Measurements from ENCODE around the gene CBL.

The CBL gene

DNA sequence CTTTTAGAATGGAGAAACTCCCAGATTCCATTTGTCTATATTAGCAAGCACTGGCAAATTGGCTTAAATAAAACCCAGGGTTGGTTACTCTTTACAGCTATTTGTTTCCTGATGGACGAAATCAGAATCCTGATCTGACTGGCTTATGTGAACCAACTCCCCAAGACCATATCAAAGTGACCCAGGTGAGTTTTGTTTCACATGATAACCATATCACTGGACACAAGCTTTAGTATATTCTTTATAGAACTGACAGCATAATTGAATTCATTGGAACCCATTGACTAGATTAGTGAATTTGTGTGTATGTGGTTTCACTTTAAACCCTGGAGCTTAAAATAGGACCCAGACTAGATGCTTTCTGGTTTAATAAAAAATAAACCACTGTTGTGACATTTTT lies 71.5 kb downstream of the CBL start:
- Histone ChIP-seq H3K4me1 (ENCODE audit: control insufficient read depth, insufficient read depth, low read length) (no peaks in the 10 kb centered on the region), H3K4me3 (ENCODE audit: low read length) (no peak overlapping the region), H3K9me3 (ENCODE audit: control insufficient read depth, low read length) (no peaks in the 10 kb centered on the region), H3K36me3 (ENCODE audit: control insufficient read depth, insufficient read depth, low read length, severe bottlenecking) (peaks cover 51% of the 10 kb centered on the region), H3K9ac (ENCODE audit: low read length) (no peak overlapping the region), H3K27me3 (replicated peaks; ENCODE audit: control insufficient read depth, insufficient read depth, low read length) (no peaks in the 10 kb centered on the region)
- DNase-seq (ENCODE audit: low read depth), result no peak

DNA sequence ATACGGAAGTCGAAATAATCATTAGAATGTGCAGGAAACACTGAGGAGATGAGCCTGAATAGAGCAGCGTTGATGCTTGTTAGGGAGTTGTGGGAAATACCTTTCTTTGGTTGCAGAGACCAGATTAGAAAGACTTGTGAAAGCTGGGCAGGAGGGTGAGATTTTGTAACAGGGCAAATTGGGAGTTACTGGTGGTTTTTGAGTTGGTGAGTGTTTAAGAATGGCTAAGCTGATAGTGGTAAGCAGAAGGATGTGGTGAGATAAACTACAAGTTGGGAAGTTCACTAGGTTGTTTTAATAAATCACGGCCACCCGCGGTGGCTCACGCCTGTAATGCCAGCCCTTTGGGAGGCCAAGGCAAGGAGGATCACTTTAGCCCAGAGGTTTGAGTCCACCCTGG lies 76.4 kb downstream of the CBL start:
- Histone ChIP-seq H3K9ac (ENCODE audit: low read length) (no peak overlapping the region), H3K9me3 (ENCODE audit: control insufficient read depth, low read length) (no peaks in the 10 kb centered on the region), H3K36me3 (ENCODE audit: control insufficient read depth, insufficient read depth, low read length, severe bottlenecking) (peaks cover 47% of the 10 kb centered on the region), H3K27me3 (replicated peaks; ENCODE audit: control insufficient read depth, insufficient read depth, low read length) (no peaks in the 10 kb centered on the region), H3K4me3 (ENCODE audit: low read length) (no peak overlapping the region), H3K4me1 (ENCODE audit: control insufficient read depth, insufficient read depth, low read length) (no peaks in the 10 kb centered on the region)
- DNase-seq (ENCODE audit: low read depth), result no peak

DNA sequence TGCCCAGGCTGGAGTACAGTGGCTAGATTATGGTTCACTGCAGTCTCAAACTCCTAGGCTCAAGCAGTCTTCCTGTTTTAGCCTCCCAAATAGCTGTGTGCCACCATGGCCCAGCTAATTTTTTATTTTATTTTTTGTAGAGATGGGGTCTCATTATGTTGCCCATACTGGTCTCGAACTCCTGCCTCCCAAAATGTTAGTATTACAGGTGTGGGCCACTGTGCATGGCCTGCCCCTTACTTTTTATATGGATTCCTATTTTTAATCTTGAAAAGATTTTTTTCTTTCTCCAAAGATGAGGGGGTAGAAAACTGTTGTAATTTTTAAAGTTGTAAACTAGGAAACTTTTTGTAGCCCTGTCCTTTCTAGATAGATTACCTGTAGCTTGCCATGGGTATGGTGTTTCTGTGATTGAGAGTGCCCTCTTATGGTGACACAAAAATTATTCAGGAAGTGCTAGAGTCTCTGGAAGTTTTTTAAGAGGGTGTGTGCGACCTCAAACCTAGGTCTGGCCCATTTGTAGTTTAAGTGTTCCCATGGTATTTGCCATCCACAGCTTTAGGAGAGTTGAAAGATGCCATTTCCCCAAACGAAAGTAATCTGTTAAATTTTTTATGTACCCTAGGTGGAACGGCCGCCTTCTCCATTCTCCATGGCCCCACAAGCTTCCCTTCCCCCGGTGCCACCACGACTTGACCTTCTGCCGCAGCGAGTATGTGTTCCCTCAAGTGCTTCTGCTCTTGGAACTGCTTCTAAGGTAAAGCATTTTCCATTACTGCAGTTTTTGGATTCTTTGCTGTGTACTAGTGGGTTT lies 78.4 kb downstream of the CBL start:
- Histone ChIP-seq H3K4me3 (ENCODE audit: low read length) (no peak overlapping the region), H3K4me1 (ENCODE audit: control insufficient read depth, insufficient read depth, low read length) (no peaks in the 10 kb centered on the region), H3K9ac (ENCODE audit: low read length) (no peak overlapping the region), H3K36me3 (ENCODE audit: control insufficient read depth, insufficient read depth, low read length, severe bottlenecking) (peaks cover 43% of the 10 kb centered on the region), H3K9me3 (ENCODE audit: control insufficient read depth, low read length) (no peaks in the 10 kb centered on the region), H3K27me3 (replicated peaks; ENCODE audit: control insufficient read depth, insufficient read depth, low read length) (no peaks in the 10 kb centered on the region)
- peak; percentile 53 for DNase-seq (ENCODE audit: low read depth)

DNA sequence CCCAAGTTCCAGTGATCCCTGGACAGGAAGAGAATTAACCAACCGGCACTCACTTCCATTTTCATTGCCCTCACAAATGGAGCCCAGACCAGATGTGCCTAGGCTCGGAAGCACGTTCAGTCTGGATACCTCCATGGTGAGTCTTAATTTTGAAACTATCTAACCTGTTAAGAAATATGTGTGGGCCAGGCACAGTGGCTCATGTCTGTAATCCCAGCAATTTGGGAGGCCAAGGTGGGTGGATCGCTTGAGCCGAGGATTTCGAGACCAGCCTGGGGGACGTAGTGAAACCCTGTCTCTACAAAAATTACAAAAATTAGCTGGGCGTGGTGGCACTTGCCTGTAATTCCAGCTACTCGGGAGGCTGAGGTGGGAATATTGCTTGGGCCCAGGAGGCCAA lies 79.3 kb downstream of the CBL start:
- Histone ChIP-seq H3K4me1 (ENCODE audit: control insufficient read depth, insufficient read depth, low read length) (no peaks in the 10 kb centered on the region), H3K9me3 (ENCODE audit: control insufficient read depth, low read length) (no peaks in the 10 kb centered on the region), H3K27me3 (replicated peaks; ENCODE audit: control insufficient read depth, insufficient read depth, low read length) (no peaks in the 10 kb centered on the region), H3K36me3 (ENCODE audit: control insufficient read depth, insufficient read depth, low read length, severe bottlenecking) (peaks cover 48% of the 10 kb centered on the region), H3K4me3 (ENCODE audit: low read length) (no peak overlapping the region), H3K9ac (ENCODE audit: low read length) (no peak overlapping the region)
- no peak for DNase-seq (ENCODE audit: low read depth)

DNA sequence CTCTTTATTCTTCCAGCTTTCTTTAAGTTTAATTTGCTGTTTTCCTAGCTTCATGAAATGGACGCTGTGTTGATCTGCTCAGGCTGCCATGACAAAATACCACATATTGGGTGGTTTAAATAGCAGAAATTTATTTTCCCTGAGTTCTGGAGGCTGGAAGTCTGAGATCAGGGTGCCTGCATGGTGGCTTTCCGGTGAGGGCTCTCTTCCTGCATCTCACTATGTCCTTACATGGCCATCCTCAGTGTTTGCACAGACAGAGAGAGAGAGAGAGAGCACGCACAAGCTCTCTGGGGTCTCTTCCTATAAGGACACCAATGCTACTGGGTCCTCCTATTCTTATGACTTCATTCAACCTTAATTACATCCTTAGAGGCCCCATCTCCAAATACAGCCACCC lies 82.1 kb downstream of the CBL start:
- no peak overlapping the region for H3K9ac ChIP-seq (ENCODE audit: low read length)
- no peak overlapping the region for H3K4me3 ChIP-seq (ENCODE audit: low read length)
- H3K4me1 ChIP-seq (ENCODE audit: control insufficient read depth, insufficient read depth, low read length), result no peaks in the 10 kb centered on the region
- no peak for DNase-seq (ENCODE audit: low read depth)
- peaks cover 10% of the 10 kb centered on the region for H3K9me3 ChIP-seq (ENCODE audit: control insufficient read depth, low read length)
- no peaks in the 10 kb centered on the region for H3K27me3 ChIP-seq (replicated peaks; ENCODE audit: control insufficient read depth, insufficient read depth, low read length)
- peaks cover 56% of the 10 kb centered on the region for H3K36me3 ChIP-seq (ENCODE audit: control insufficient read depth, insufficient read depth, low read length, severe bottlenecking)

GRCh38 chr11:119290894-119291497 lies 84.9 kb downstream of the CBL start:
- H3K4me1 ChIP-seq (ENCODE audit: control insufficient read depth, insufficient read depth, low read length), result peaks cover 16% of the 10 kb centered on the region
- DNase-seq (ENCODE audit: low read depth), result no peak
- H3K9ac ChIP-seq (ENCODE audit: low read length), result no peak overlapping the region
- H3K4me3 ChIP-seq (ENCODE audit: low read length), result no peak overlapping the region
- H3K36me3 ChIP-seq (ENCODE audit: control insufficient read depth, insufficient read depth, low read length, severe bottlenecking), result peaks cover 44% of the 10 kb centered on the region
- peaks cover 10% of the 10 kb centered on the region for H3K9me3 ChIP-seq (ENCODE audit: control insufficient read depth, low read length)
- H3K27me3 ChIP-seq (replicated peaks; ENCODE audit: control insufficient read depth, insufficient read depth, low read length), result no peaks in the 10 kb centered on the region

DNA sequence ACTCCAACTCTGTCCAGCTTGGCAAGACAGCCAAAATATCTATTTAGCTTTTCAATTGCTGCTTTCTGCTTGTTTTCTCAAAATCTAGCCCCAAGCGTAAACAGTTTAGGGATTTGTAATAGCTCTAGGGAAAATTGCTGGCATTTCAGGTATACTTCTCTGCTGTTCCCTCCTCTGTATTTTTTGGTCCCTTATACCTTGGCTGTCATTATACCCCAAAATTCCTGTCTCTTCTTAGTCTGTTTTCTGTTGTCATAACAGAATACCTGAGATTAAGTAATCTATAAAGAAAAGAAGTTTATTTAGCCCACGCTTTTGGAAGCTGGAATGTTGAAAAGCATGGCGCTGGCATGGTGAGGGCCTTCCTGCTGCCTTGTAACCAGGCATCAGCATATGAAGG lies 87.3 kb downstream of the CBL start:
- H3K4me3 ChIP-seq (ENCODE audit: low read length), result no peak overlapping the region
- H3K36me3 ChIP-seq (ENCODE audit: control insufficient read depth, insufficient read depth, low read length, severe bottlenecking), result peaks cover 37% of the 10 kb centered on the region
- H3K9me3 ChIP-seq (ENCODE audit: control insufficient read depth, low read length), result peaks cover 10% of the 10 kb centered on the region
- DNase-seq (ENCODE audit: low read depth), result no peak
- peaks cover 29% of the 10 kb centered on the region for H3K4me1 ChIP-seq (ENCODE audit: control insufficient read depth, insufficient read depth, low read length)
- no peaks in the 10 kb centered on the region for H3K27me3 ChIP-seq (replicated peaks; ENCODE audit: control insufficient read depth, insufficient read depth, low read length)
- no peak overlapping the region for H3K9ac ChIP-seq (ENCODE audit: low read length)

DNA sequence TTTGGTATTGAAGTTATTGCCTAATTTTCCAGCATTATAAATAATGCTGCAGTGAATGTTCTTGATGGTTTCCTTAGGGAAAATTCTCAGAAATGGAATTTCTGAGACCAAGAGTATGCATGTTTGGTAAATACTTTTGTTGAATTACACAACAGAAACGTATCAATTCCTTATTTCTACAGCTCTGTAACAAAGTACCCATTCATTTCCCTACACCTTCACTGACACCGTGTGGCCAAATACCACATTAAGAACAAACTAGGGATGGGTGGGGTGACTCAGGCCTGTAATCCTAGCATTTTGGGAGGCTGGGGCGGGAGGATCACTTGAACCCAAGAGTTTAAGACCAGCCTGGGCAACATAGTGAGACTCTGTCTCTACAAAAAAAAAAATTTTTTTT lies 89.0 kb downstream of the CBL start:
- Histone ChIP-seq H3K9me3 (ENCODE audit: control insufficient read depth, low read length) (peaks cover 10% of the 10 kb centered on the region), H3K4me3 (ENCODE audit: low read length) (no peak overlapping the region), H3K36me3 (ENCODE audit: control insufficient read depth, insufficient read depth, low read length, severe bottlenecking) (peaks cover 42% of the 10 kb centered on the region), H3K4me1 (ENCODE audit: control insufficient read depth, insufficient read depth, low read length) (peaks cover 42% of the 10 kb centered on the region), H3K27me3 (replicated peaks; ENCODE audit: control insufficient read depth, insufficient read depth, low read length) (no peaks in the 10 kb centered on the region), H3K9ac (ENCODE audit: low read length) (peak overlapping the region; percentile 55)
- peak; percentile 20 for DNase-seq (ENCODE audit: low read depth)

DNA sequence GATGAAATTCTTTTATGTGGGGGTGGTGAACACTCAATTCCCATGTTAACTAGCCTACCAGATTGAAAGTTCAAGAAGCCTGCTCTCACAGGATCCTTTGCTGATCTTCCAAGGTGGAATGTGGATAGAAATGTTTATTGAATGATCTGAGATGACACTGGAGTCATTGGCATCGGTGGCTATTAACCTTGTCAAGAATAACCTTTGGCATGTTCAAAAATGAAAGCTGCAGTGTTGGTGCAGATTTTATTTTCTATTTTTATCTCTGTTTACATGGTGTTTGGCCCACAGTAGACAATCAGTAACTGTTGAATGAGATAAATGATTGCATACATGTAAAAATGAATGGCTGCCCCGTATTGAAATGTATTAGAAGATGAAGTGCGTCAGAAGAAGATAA lies 91.8 kb downstream of the CBL start:
- DNase-seq (ENCODE audit: low read depth), result no peak
- Histone ChIP-seq H3K4me3 (ENCODE audit: low read length) (no peak overlapping the region), H3K36me3 (ENCODE audit: control insufficient read depth, insufficient read depth, low read length, severe bottlenecking) (peaks cover 61% of the 10 kb centered on the region), H3K4me1 (ENCODE audit: control insufficient read depth, insufficient read depth, low read length) (peaks cover 42% of the 10 kb centered on the region), H3K9ac (ENCODE audit: low read length) (peak overlapping the region; percentile 2), H3K27me3 (replicated peaks; ENCODE audit: control insufficient read depth, insufficient read depth, low read length) (no peaks in the 10 kb centered on the region), H3K9me3 (ENCODE audit: control insufficient read depth, low read length) (no peaks in the 10 kb centered on the region)

- Histone ChIP-seq H3K4me3 (ENCODE audit: low read length) (no peak overlapping the region), H3K36me3 (ENCODE audit: control insufficient read depth, insufficient read depth, low read length, severe bottlenecking) (peaks cover 69% of the 10 kb centered on the region), H3K27me3 (replicated peaks; ENCODE audit: control insufficient read depth, insufficient read depth, low read length) (no peaks in the 10 kb centered on the region), H3K9ac (ENCODE audit: low read length) (peak overlapping the region; percentile 2), H3K9me3 (ENCODE audit: control insufficient read depth, low read length) (no peaks in the 10 kb centered on the region), H3K4me1 (ENCODE audit: control insufficient read depth, insufficient read depth, low read length) (peaks cover 42% of the 10 kb centered on the region)
- DNase-seq (ENCODE audit: low read depth), result no peak
Measured at GRCh38 chr11:119298726-119299125, 92.6 kb downstream of the CBL start.

DNA sequence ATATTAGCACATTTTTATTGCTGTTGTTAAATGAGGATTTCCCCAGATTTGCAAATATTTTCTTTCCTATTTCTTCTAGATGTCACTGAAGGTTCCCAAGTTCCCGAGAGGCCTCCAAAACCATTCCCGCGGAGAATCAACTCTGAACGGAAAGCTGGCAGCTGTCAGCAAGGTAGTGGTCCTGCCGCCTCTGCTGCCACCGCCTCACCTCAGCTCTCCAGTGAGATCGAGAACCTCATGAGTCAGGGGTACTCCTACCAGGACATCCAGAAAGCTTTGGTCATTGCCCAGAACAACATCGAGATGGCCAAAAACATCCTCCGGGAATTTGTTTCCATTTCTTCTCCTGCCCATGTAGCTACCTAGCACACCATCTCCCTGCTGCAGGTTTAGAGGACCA lies 93.3 kb downstream of the CBL start:
- H3K4me1 ChIP-seq (ENCODE audit: control insufficient read depth, insufficient read depth, low read length), result peaks cover 40% of the 10 kb centered on the region
- H3K27me3 ChIP-seq (replicated peaks; ENCODE audit: control insufficient read depth, insufficient read depth, low read length), result no peaks in the 10 kb centered on the region
- H3K9me3 ChIP-seq (ENCODE audit: control insufficient read depth, low read length), result no peaks in the 10 kb centered on the region
- no peak for DNase-seq (ENCODE audit: low read depth)
- H3K4me3 ChIP-seq (ENCODE audit: low read length), result no peak overlapping the region
- H3K9ac ChIP-seq (ENCODE audit: low read length), result no peak overlapping the region
- peaks cover 76% of the 10 kb centered on the region for H3K36me3 ChIP-seq (ENCODE audit: control insufficient read depth, insufficient read depth, low read length, severe bottlenecking)

Data from adipocyte (in vitro differentiated cells).